GM12878 (cell line): ENCODE measurements around the gene BATF. TPM values are rescaled to one million over a fixed set of nuclear protein-coding genes. Genes with fewer than 3 reads are reported as not detected.

Experiments
- BHLHE40 ChIP-seq, 2 experiments: fragments of 450-650 bp in 1 of 2; IDR thresholded peaks; 2 replicates each; pipeline ENCODE4 v1.6.1; 2011 to 2017; ENCODE audit warnings: low read depth in 2 of 2, borderline replicate concordance in 1 of 2, improper control_type of control experiment in 1 of 2, low read length in 1 of 2, mild to moderate bottlenecking in 1 of 2
- CBX5 ChIP-seq: sonication (generic); IDR thresholded peaks from 2 replicates; pipeline ENCODE4 v1.6.1; 2016; ENCODE audit warnings: low read depth, moderate library complexity, mild to moderate bottlenecking, inconsistent platforms
- CHD4 ChIP-seq: fragments of 200-600 bp; sonication (generic); IDR thresholded peaks from 2 replicates; pipeline ENCODE4 v1.6.1; 2016; ENCODE audit warnings: mild to moderate bottlenecking
- EED ChIP-seq: sonication (generic); IDR thresholded peaks from 2 replicates; pipeline ENCODE4 v1.6.1; 2016; ENCODE audit warnings: antibody characterized with exemption, low read depth
- GATAD2B ChIP-seq: fragments of 450-650 bp; conservative IDR thresholded peaks from 2 replicates; pipeline ENCODE4 v1.6.1; 2017; ENCODE audit warnings: low read depth, mild to moderate bottlenecking, moderate library complexity
- JUNB ChIP-seq: IDR thresholded peaks from 2 replicates; pipeline ENCODE4 v1.6.1; 2016; ENCODE audit warnings: antibody characterized with exemption, mild to moderate bottlenecking
- MXI1 ChIP-seq: fragments of 150-350 bp; IDR thresholded peaks from 2 replicates; pipeline ENCODE4 v1.6.1; 2011; ENCODE audit warnings: low read depth, mild to moderate bottlenecking, inconsistent platforms, low read length, improper control_type of control experiment
- PML ChIP-seq: IDR thresholded peaks from 2 replicates; pipeline ENCODE4 v1.6.1; 2012; ENCODE audit warnings: low read length, inconsistent platforms
- SMAD5 ChIP-seq: IDR thresholded peaks from 2 replicates; pipeline ENCODE4 v1.6.1; 2016; ENCODE audit warnings: antibody characterized with exemption, low read depth
- SMARCA5 ChIP-seq: fragments of 450-650 bp; IDR thresholded peaks from 2 replicates; pipeline ENCODE4 v1.6.1; 2017; ENCODE audit warnings: mild to moderate bottlenecking
- SRF ChIP-seq, 2 experiments: IDR thresholded peaks; 2 replicates each; pipeline ENCODE4 v1.6.1; 2011; ENCODE audit warnings: low read depth in 2 of 2, low read length in 2 of 2, mild to moderate bottlenecking in 1 of 2, moderate library complexity in 1 of 2
- STAT1 ChIP-seq: fragments of 450-650 bp; conservative IDR thresholded peaks from 2 replicates; pipeline ENCODE4 v1.6.1; 2014; ENCODE audit warnings: antibody characterized with exemption, mild to moderate bottlenecking
- TAF1 ChIP-seq: IDR thresholded peaks from 2 replicates; pipeline ENCODE4 v1.6.1; 2011; ENCODE audit warnings: mild to moderate bottlenecking, low read depth, low read length, borderline replicate concordance
- USF2 ChIP-seq: IDR thresholded peaks from 2 replicates; pipeline ENCODE4 v1.6.1; 2011; ENCODE audit warnings: low read depth, low read length, improper control_type of control experiment, borderline replicate concordance
- WRNIP1 ChIP-seq: IDR thresholded peaks from 2 replicates; pipeline ENCODE4 v1.6.1; 2011; ENCODE audit warnings: low read depth, low read length, improper control_type of control experiment, borderline replicate concordance
- ZNF622 ChIP-seq: fragments of 450-650 bp; IDR thresholded peaks from 2 replicates; pipeline ENCODE4 v1.6.1; 2017; ENCODE audit warnings: mild to moderate bottlenecking, inconsistent platforms
- ZZZ3 ChIP-seq: IDR thresholded peaks from 2 replicates; pipeline ENCODE4 v1.6.1; 2011; ENCODE audit warnings: low read depth; ENCODE audit not compliant: control insufficient read depth, insufficient read length
- polyA plus RNA-seq, 11 experiments: library from polyadenylated mRNA; depleted of rRNA in 4 of 11; unstranded in 6 of 11; stranded (reverse) in 5 of 11; fragments of >200 nt; fragmentation: Nextera tagmentation in 4 of 11; fragmentation: Illumina TruSeq in 1 of 11; extraction: Ambion mirVana in 4 of 11; extraction: Trizol in 1 of 11; gene quantifications; 1 replicate in 1 of 11; 2 replicates in 10 of 11; pipeline versions ENCODE4 v1.2.1 to v1.2.3, GENCODE V29; 2011 to 2016; ENCODE audit warnings: inconsistent platforms in 2 of 11, missing spikeins in 2 of 11, low read depth in 1 of 11
- total RNA-seq, 4 experiments: library from RNA; depleted of rRNA in 3 of 4; stranded (reverse); fragments of >200 nt in 3 of 4; fragmentation: Illumina TruSeq in 1 of 4; extraction: Trizol in 1 of 4; gene quantifications; 2 replicates each; pipeline versions ENCODE4 v1.2.1 to v1.2.3, GENCODE V29; 2013 to 2021
- TF ChIP-seq, protein P1 (sequence below): fragments of 450-650 bp; IDR thresholded peaks from 2 replicates; pipeline ENCODE4 v1.6.1; 2016; ENCODE audit warnings: mild to moderate bottlenecking, moderate library complexity, borderline replicate concordance
- TF ChIP-seq, protein P2 (sequence below): fragments of 450-650 bp; IDR thresholded peaks from 2 replicates; pipeline ENCODE4 v1.6.1; 2017; ENCODE audit warnings: antibody characterized with exemption, mild to moderate bottlenecking, moderate library complexity
- TF ChIP-seq, protein P3 (sequence below): fragments of 450-650 bp; IDR thresholded peaks from 2 replicates; pipeline ENCODE4 v1.6.1; 2017; ENCODE audit warnings: mild to moderate bottlenecking, low read depth, inconsistent platforms; ENCODE audit not compliant: poor library complexity, severe bottlenecking

The BATF gene
- total and polyA plus RNA-seq, 10 of the 15 experiments (the other 5 are each of a cell fraction or from before 2014, with no cell fraction given), result 10.0 to 154 (median 103) TPM

DNA sequence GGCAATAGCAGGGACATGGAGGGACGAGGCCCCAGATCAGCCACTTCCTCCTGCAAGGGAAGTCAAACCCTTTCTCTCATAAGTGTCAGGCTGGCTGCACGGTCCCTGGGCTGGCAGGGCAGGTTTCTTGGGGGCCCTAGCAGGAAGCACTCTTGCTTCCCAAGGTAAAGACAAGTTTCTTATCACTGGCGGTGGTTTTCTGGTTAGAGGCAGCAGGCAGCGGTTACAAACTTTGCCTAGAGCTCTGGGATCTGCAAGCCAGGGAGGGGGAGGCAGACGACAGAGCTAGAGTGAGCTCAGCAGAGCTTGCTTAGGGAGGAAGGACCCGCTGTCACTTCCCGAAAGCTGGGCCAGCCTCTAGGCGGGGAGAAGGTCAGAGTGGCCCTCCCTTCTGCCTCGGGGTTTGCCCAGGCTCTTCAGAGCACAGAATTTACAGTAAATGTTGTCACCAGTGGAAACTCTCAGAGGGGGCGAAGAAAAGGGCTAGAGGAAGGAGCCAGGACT is 20.4 kb downstream of the BATF start (continued):
- TF ChIP-seq PML (no peak), MXI1 (no peak), SMAD5 (no peak), SRF (IDR thresholded peaks at IDR 0.05; ENCODE audit: low read depth in 2 of 2, low read length in 2 of 2) (no peak), JUNB (0 out of 2 replicates have a peak, but pooled peaks have one; percentile 10), GATAD2B (peak; percentile 33), EED (peak; percentile 74), BHLHE40 (IDR thresholded peaks at IDR 0.05; ENCODE audit: borderline replicate concordance in 1 of 2, low read depth in 2 of 2, low read length in 1 of 2) (0 out of 4 replicates have a peak, but pooled peaks of 1 of the 2 experiments have one; percentile 10), ZZZ3 (no peak), CBX5 (no peak), TAF1 (0 out of 2 replicates have a peak, but pooled peaks have one; percentile 12), STAT1 (no peak), ZNF622 (no peak), SMARCA5 (no peak), WRNIP1 (no peak), CHD4 (no peak), USF2 (no peak)
- TF ChIP-seq, protein P1, sequence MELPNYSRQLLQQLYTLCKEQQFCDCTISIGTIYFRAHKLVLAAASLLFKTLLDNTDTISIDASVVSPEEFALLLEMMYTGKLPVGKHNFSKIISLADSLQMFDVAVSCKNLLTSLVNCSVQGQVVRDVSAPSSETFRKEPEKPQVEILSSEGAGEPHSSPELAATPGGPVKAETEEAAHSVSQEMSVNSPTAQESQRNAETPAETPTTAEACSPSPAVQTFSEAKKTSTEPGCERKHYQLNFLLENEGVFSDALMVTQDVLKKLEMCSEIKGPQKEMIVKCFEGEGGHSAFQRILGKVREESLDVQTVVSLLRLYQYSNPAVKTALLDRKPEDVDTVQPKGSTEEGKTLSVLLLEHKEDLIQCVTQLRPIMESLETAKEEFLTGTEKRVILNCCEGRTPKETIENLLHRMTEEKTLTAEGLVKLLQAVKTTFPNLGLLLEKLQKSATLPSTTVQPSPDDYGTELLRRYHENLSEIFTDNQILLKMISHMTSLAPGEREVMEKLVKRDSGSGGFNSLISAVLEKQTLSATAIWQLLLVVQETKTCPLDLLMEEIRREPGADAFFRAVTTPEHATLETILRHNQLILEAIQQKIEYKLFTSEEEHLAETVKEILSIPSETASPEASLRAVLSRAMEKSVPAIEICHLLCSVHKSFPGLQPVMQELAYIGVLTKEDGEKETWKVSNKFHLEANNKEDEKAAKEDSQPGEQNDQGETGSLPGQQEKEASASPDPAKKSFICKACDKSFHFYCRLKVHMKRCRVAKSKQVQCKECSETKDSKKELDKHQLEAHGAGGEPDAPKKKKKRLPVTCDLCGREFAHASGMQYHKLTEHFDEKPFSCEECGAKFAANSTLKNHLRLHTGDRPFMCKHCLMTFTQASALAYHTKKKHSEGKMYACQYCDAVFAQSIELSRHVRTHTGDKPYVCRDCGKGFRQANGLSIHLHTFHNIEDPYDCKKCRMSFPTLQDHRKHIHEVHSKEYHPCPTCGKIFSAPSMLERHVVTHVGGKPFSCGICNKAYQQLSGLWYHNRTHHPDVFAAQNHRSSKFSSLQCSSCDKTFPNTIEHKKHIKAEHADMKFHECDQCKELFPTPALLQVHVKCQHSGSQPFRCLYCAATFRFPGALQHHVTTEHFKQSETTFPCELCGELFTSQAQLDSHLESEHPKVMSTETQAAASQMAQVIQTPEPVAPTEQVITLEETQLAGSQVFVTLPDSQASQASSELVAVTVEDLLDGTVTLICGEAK, result no peak
- TF ChIP-seq, protein P2, sequence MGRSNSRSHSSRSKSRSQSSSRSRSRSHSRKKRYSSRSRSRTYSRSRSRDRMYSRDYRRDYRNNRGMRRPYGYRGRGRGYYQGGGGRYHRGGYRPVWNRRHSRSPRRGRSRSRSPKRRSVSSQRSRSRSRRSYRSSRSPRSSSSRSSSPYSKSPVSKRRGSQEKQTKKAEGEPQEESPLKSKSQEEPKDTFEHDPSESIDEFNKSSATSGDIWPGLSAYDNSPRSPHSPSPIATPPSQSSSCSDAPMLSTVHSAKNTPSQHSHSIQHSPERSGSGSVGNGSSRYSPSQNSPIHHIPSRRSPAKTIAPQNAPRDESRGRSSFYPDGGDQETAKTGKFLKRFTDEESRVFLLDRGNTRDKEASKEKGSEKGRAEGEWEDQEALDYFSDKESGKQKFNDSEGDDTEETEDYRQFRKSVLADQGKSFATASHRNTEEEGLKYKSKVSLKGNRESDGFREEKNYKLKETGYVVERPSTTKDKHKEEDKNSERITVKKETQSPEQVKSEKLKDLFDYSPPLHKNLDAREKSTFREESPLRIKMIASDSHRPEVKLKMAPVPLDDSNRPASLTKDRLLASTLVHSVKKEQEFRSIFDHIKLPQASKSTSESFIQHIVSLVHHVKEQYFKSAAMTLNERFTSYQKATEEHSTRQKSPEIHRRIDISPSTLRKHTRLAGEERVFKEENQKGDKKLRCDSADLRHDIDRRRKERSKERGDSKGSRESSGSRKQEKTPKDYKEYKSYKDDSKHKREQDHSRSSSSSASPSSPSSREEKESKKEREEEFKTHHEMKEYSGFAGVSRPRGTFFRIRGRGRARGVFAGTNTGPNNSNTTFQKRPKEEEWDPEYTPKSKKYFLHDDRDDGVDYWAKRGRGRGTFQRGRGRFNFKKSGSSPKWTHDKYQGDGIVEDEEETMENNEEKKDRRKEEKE, result no peak
- TF ChIP-seq, protein P3, sequence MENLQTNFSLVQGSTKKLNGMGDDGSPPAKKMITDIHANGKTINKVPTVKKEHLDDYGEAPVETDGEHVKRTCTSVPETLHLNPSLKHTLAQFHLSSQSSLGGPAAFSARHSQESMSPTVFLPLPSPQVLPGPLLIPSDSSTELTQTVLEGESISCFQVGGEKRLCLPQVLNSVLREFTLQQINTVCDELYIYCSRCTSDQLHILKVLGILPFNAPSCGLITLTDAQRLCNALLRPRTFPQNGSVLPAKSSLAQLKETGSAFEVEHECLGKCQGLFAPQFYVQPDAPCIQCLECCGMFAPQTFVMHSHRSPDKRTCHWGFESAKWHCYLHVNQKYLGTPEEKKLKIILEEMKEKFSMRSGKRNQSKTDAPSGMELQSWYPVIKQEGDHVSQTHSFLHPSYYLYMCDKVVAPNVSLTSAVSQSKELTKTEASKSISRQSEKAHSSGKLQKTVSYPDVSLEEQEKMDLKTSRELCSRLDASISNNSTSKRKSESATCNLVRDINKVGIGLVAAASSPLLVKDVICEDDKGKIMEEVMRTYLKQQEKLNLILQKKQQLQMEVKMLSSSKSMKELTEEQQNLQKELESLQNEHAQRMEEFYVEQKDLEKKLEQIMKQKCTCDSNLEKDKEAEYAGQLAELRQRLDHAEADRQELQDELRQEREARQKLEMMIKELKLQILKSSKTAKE, result no peak
